B cell (primary cell): ENCODE data around the gene LPO. TPM values are rescaled to one million over a fixed set of nuclear protein-coding genes. Genes with fewer than 3 reads are reported as not detected.

Experiments used
- ATAC-seq: fragments of 200-7000 bp; cut with Tn5 transposase; one replicate; pipeline ENCODE4 v1.10.0; 2021; ENCODE audit warnings: low read depth, mild to moderate bottlenecking, moderate number of reproducible peaks, moderate library complexity
- CTCF ChIA-PET: fragments of 350-600 bp; sonication (Branson Sonifier 250); formaldehyde crosslinking; loops from one replicate; lab custom pipeline; 2021; ENCODE audit warnings: antibody characterized with exemption, inconsistent platforms; lab: Charles Lee
- POLR2A ChIA-PET: fragments of 350-600 bp; sonication (Branson Sonifier 250); formaldehyde crosslinking; loops from one replicate; lab custom pipeline; 2021; ENCODE audit warnings: antibody characterized with exemption; lab: Charles Lee
- DNase-seq: peaks from one replicate; pipeline ENCODE4 v3.0.0; 2013
- H2AFZ ChIP-seq: 2 replicates; pipeline ENCODE4 v1.6.1; 2012; ENCODE audit warnings: mild to moderate bottlenecking, low read depth, low read length; ENCODE audit not compliant: insufficient read depth, poor library complexity, severe bottlenecking
- H3K27ac ChIP-seq, 2 donors: 1 replicate in 1 of 2; 2 replicates in 1 of 2; pipeline ENCODE4 v1.5.1; 2012 to 2013; ENCODE audit warnings: low read length in 2 of 2, mild to moderate bottlenecking in 2 of 2, moderate library complexity in 1 of 2
- H3K27me3 ChIP-seq, 4 experiments: fragments of 200-600 bp in 1 of 4; sonication (generic) in 1 of 4; replicated peaks in 1 of 4; 1 replicate in 2 of 4; 2 replicates in 2 of 4; pipeline versions ENCODE4 v1.6.1 to v1.7.0; 2013 to 2016; ENCODE audit warnings: low read length in 3 of 4, mild to moderate bottlenecking in 2 of 4, mixed read lengths in 1 of 4, moderate library complexity in 1 of 4; ENCODE audit not compliant: insufficient read depth in 4 of 4, control insufficient read depth in 3 of 4; ENCODE audit errors: control extremely low read depth in 1 of 4
- H3K36me3 ChIP-seq, 2 experiments: replicated peaks in 1 of 2; 1 replicate in 1 of 2; 2 replicates in 1 of 2; pipeline versions ENCODE4 v1.6.1 to v1.7.1; 2013; ENCODE audit warnings: low read length in 1 of 2; ENCODE audit not compliant: insufficient read depth in 2 of 2, control insufficient read depth in 1 of 2; ENCODE audit errors: control extremely low read depth in 1 of 2, extremely low read depth in 1 of 2
- H3K4me1 ChIP-seq, 2 donors: fragments of 200-600 bp in 1 of 2; sonication (generic) in 1 of 2; 1 replicate in 1 of 2; 2 replicates in 1 of 2; pipeline versions ENCODE4 v1.5.1 to v1.6.1; 2013 to 2017; ENCODE audit warnings: low read length in 2 of 2; ENCODE audit not compliant: control insufficient read depth in 2 of 2, insufficient read depth in 2 of 2
- H3K4me2 ChIP-seq: replicated peaks from 2 replicates; pipeline ENCODE3; 2012; ENCODE audit warnings: mild to moderate bottlenecking, low read depth, low read length; ENCODE audit not compliant: poor library complexity, severe bottlenecking
- H3K4me3 ChIP-seq, 5 experiments: fragments of 200-600 bp in 1 of 5; sonication (generic) in 1 of 5; 1 replicate in 3 of 5; 2 replicates in 2 of 5; pipeline versions ENCODE4 v1.5.1 to v1.7.0; 2011 to 2016; ENCODE audit warnings: low read length in 4 of 5, mild to moderate bottlenecking in 4 of 5, low read depth in 2 of 5, control low read depth in 1 of 5, moderate library complexity in 1 of 5; ENCODE audit not compliant: insufficient read depth in 1 of 5; ENCODE audit errors: control extremely low read depth in 1 of 5, extremely low read depth in 1 of 5
- H3K79me2 ChIP-seq: fragments of 200-600 bp; sonication (generic); one replicate; pipeline ENCODE4 v1.6.0; 2016; ENCODE audit warnings: low read length; ENCODE audit not compliant: control insufficient read depth, insufficient read depth
- H3K9ac ChIP-seq: fragments of 200-600 bp; sonication (generic); 2 replicates; pipeline ENCODE4 v1.6.1; 2017; ENCODE audit warnings: mild to moderate bottlenecking, low read length, moderate library complexity
- H3K9me3 ChIP-seq, 3 donors: one replicate each; pipeline versions ENCODE4 v1.6.1 to v1.7.1; 2013; ENCODE audit warnings: low read length in 2 of 3; ENCODE audit not compliant: control insufficient read depth in 2 of 3, insufficient read depth in 1 of 3; ENCODE audit errors: control extremely low read depth in 1 of 3
- H4K20me1 ChIP-seq: 2 replicates; pipeline ENCODE4 v1.6.0; 2012; ENCODE audit warnings: mild to moderate bottlenecking, low read length; ENCODE audit not compliant: insufficient read depth, control insufficient read depth, poor library complexity, severe bottlenecking
- H3K27ac Mint-ChIP-seq: one replicate; pipeline ENCODE4 v1.8.0; 2021; ENCODE audit warnings: mixed read lengths
- H3K27me3 Mint-ChIP-seq: one replicate; pipeline ENCODE4 v1.8.0; 2021; ENCODE audit warnings: mixed read lengths
- H3K4me1 Mint-ChIP-seq: one replicate; pipeline ENCODE4 v1.8.0; 2021; ENCODE audit warnings: mixed read lengths
- H3K4me3 Mint-ChIP-seq: one replicate; pipeline ENCODE4 v1.8.0; 2021; ENCODE audit warnings: mixed read lengths
- H3K9me3 Mint-ChIP-seq: one replicate; pipeline ENCODE4 v1.8.0; 2022; ENCODE audit warnings: mixed read lengths; ENCODE audit not compliant: insufficient read depth
- CTCF ChIP-seq: fragments of 200-600 bp; IDR thresholded peaks from one replicate; pipeline ENCODE4 v1.8.0; 2022; ENCODE audit warnings: antibody characterized with exemption, mild to moderate bottlenecking
- EZH2 ChIP-seq: IDR thresholded peaks from 2 replicates; pipeline ENCODE4 v1.6.1; 2012; ENCODE audit warnings: borderline replicate concordance, low read depth, mild to moderate bottlenecking, moderate library complexity, low read length; ENCODE audit not compliant: insufficient read depth, poor library complexity, severe bottlenecking
- WGBS: methylation state at CpG from one replicate; pipeline ENCODE4 v1.1.5; 2013; ENCODE audit warnings: missing lambda C conversion rate; ENCODE audit not compliant: insufficient coverage; 5-methylcytosine and 5-hydroxymethylcytosine counted together
- intact Hi-C: fragments of 100-400 bp; cut with micrococcal nuclease; formaldehyde crosslinking; loops from one replicate; pipeline ENCODE4 v1.10.0; 2022
- polyA plus RNA-seq: library from polyadenylated mRNA; depleted of rRNA; stranded (reverse); fragments of >200 nt; gene quantifications from 2 replicates; pipeline ENCODE4 v1.2.3, GENCODE V29; 2012
- total RNA-seq, 2 donors: library from RNA; stranded (reverse); fragments of 120-200 nt in 1 of 2; gene quantifications; 1 replicate in 1 of 2; 2 replicates in 1 of 2; pipeline versions ENCODE4 v1.2.3 to v1.2.4, GENCODE V29; 2013 to 2022

Gene LPO
- total and polyA plus RNA-seq, 2 donors (not counting 1 experiment from before 2014, with no cell fraction given), result not detected

- no peak for DNase-seq
- Histone ChIP-seq H3K9ac (no peak overlapping the region), H3K4me3 (no peak overlapping the region), H3K27ac (no peak overlapping the region), H4K20me1 (no peaks in the 10 kb centered on the region), H2AFZ (no peak overlapping the region), H3K4me2 (no peak overlapping the region), H3K79me2 (no peaks in the 10 kb centered on the region), H3K36me3 (no peaks in the 10 kb centered on the region), H3K9me3 (no peaks in the 10 kb centered on the region), H3K4me1 (no peaks in the 10 kb centered on the region), H3K27me3 (peaks cover 0 to 16% (median 5%) of the 10 kb centered on the region in 4 experiments)
- POLR2A ChIA-PET, result no interaction called here
- Mint-ChIP-seq H3K27ac (no peak overlapping the region), H3K4me3 (no peak overlapping the region), H3K27me3 (peaks cover 44% of the 10 kb centered on the region), H3K9me3 (no peaks in the 10 kb centered on the region), H3K4me1 (no peaks in the 10 kb centered on the region)
- ATAC-seq, result no peak
- intact Hi-C loops, result no loop called here
- 93% methylated on average over 21 of the region's 22 CpGs for WGBS
- CTCF ChIA-PET, result interaction anchor here (1.3 kb wide), 1 partner anchor 18 kb away, joined by 4 read pairs; no protein-coding TSS in a partner anchor
- TF ChIP-seq CTCF (no peak), EZH2 (no peak)
Observed at GRCh38 chr17:58267347-58268324, 29.3 kb downstream of the LPO start.

GRCh38 chr17:58268326-58268725, 29.9 kb downstream of the LPO start:
- no peak for ATAC-seq
- DNase-seq, result no peak
- Histone ChIP-seq H2AFZ (no peak overlapping the region), H4K20me1 (no peaks in the 10 kb centered on the region), H3K27ac (no peak overlapping the region), H3K9me3 (peaks cover 0 to 2% (median 0%) of the 10 kb centered on the region in 3 donors), H3K4me3 (no peak overlapping the region), H3K36me3 (no peaks in the 10 kb centered on the region), H3K9ac (no peak overlapping the region), H3K79me2 (no peaks in the 10 kb centered on the region), H3K4me2 (no peak overlapping the region), H3K27me3 (peaks cover 0 to 20% (median 3%) of the 10 kb centered on the region in 4 experiments), H3K4me1 (no peaks in the 10 kb centered on the region)
- H3K4me1 Mint-ChIP-seq, result peaks cover 1% of the 10 kb centered on the region
- ChIA-PET POLR2A (no interaction called here), CTCF (interaction anchor here (1.3 kb wide), 1 partner anchor 18 kb away, joined by 4 read pairs; no protein-coding TSS in a partner anchor)
- WGBS, result 88% methylated on average over 9 of the region's 12 CpGs
- peaks cover 37% of the 10 kb centered on the region for H3K27me3 Mint-ChIP-seq
- TF ChIP-seq EZH2 (no peak), CTCF (no peak)
- no peak overlapping the region for H3K4me3 Mint-ChIP-seq
- intact Hi-C loops, result no loop called here
- no peak overlapping the region for H3K27ac Mint-ChIP-seq
- no peaks in the 10 kb centered on the region for H3K9me3 Mint-ChIP-seq
